Esophagus squamous epithelium (tissue), 5 donors: ENCODE results near the gene PHOSPHO1. TPM values are rescaled to one million over a fixed set of nuclear protein-coding genes. Genes with fewer than 3 reads are reported as not detected.

ENCODE experiments used
- DNase-seq: peaks from one replicate; lab custom pipeline; 2025; lab: John Stamatoyannopoulos, UW
- H3K27ac ChIP-seq, 4 donors: fragments of 200-600 bp; sonication (generic); one replicate each; pipeline ENCODE4 v1.5.1; 2016 to 2019; ENCODE audit warnings: mild to moderate bottlenecking in 1 of 4
- H3K27me3 ChIP-seq, 4 donors: fragments of 200-600 bp; sonication (generic); 1 replicate in 3 of 4; 2 replicates in 1 of 4; pipeline versions ENCODE4 v1.5.1 to v1.6.0; 2017 to 2021; ENCODE audit warnings: antibody characterized with exemption in 1 of 4
- H3K36me3 ChIP-seq, 3 donors: fragments of 200-600 bp; sonication (generic); one replicate each; pipeline ENCODE4 v1.5.1; 2016 to 2019
- H3K4me1 ChIP-seq, 3 donors: fragments of 200-600 bp; sonication (generic); one replicate each; pipeline ENCODE4 v1.5.1; 2017 to 2019
- H3K4me3 ChIP-seq, 4 donors: fragments of 200-600 bp; sonication (generic); 1 replicate in 3 of 4; 2 replicates in 1 of 4; pipeline ENCODE4 v1.5.1; 2016 to 2019; ENCODE audit warnings: mild to moderate bottlenecking in 2 of 4, moderate library complexity in 1 of 4
- H3K9me3 ChIP-seq, 3 donors: fragments of 200-600 bp; sonication (generic); one replicate each; pipeline ENCODE4 v1.5.1; 2016 to 2019
- POLR2A ChIP-seq, 4 donors: fragments of 450-650 bp; IDR thresholded peaks; one replicate each; pipeline ENCODE4 v1.6.1; 2017; ENCODE audit warnings: antibody characterized with exemption in 4 of 4, mild to moderate bottlenecking in 4 of 4, moderate library complexity in 3 of 4
- WGBS, 2 donors: methylation state at CpG; one replicate each; pipeline ENCODE4 v1.1.5; 2018; 5-methylcytosine and 5-hydroxymethylcytosine counted together
- intact Hi-C: fragments of 100-400 bp; cut with DNase I; formaldehyde crosslinking; loops from one replicate; pipeline ENCODE4 v1.15.0; 2022
- total RNA-seq, 4 donors: library from RNA; depleted of rRNA; stranded (reverse); fragments of >200 nt; gene quantifications; one replicate each; pipeline ENCODE4 v1.1.0, GENCODE V29; 2016
- TF ChIP-seq, protein P1 (sequence below), 6 experiments: fragments of 450-650 bp in 4 of 6; fragments of 200-600 bp in 2 of 6; sonication (generic) in 2 of 6; IDR thresholded peaks; one replicate each; pipeline ENCODE4 v1.5.1; 2016 to 2019; ENCODE audit warnings: antibody characterized with exemption in 6 of 6, mild to moderate bottlenecking in 4 of 6, moderate library complexity in 4 of 6
- donor health status: DM: yes; HTN: yes; CAD: no.

Gene PHOSPHO1
- total RNA-seq, 4 donors from 2014 or later: 0.38 to 2.4 TPM; not detected in 2

DNA sequence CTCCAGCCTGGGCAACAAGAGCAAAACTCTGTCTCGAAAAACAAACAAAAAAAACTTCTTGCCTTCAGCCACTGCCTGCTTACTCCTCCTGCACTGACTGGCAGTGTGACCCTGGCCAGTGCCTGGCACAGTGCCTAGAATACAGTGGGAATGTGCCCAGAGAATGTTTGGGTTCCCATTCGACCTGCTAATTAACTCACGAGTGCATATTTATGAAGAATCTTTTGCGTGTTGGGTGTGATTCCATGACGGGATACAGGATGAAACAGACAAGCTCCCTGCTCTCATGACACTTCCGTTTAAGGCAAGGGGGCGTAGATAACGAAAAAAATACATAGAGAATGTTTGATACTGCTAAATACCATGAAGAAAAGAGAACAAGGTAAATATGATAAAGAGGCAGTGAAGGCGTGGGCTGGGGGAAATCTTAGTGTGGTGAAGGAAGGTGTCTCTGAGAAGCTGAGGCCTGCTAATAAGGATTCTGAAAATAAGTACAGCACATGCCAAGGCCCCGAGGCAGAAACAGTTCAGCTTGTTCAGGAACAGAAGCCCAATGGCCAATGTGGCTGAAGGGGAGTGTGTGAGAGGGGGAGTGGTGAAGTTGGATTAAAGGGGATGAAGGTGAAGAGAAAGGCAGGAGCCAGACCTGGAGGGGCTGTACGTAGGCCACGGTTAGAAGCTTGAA lies 15.8 kb downstream of the PHOSPHO1 start:
- 40 to 52% methylated on average over 12 of the region's 12 CpGs for WGBS, 2 donors
- H3K4me1 ChIP-seq: peaks cover 12 to 74% (median 15%) of the 10 kb centered on the region in 3 donors
- DNase-seq: no peak
- peak overlapping the region in 1 of 4 donors; percentile 46 for H3K4me3 ChIP-seq
- TF ChIP-seq, protein P1, sequence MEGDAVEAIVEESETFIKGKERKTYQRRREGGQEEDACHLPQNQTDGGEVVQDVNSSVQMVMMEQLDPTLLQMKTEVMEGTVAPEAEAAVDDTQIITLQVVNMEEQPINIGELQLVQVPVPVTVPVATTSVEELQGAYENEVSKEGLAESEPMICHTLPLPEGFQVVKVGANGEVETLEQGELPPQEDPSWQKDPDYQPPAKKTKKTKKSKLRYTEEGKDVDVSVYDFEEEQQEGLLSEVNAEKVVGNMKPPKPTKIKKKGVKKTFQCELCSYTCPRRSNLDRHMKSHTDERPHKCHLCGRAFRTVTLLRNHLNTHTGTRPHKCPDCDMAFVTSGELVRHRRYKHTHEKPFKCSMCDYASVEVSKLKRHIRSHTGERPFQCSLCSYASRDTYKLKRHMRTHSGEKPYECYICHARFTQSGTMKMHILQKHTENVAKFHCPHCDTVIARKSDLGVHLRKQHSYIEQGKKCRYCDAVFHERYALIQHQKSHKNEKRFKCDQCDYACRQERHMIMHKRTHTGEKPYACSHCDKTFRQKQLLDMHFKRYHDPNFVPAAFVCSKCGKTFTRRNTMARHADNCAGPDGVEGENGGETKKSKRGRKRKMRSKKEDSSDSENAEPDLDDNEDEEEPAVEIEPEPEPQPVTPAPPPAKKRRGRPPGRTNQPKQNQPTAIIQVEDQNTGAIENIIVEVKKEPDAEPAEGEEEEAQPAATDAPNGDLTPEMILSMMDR (IDR thresholded peaks at IDR 0.05): no peak
- no peak for TF ChIP-seq POLR2A (IDR thresholded peaks at IDR 0.05)
- H3K9me3 ChIP-seq: no peaks in the 10 kb centered on the region
- peaks cover 0 to 33% (median 0%) of the 10 kb centered on the region in 4 donors for H3K27me3 ChIP-seq
- intact Hi-C loops: no loop called here
- H3K36me3 ChIP-seq: no peaks in the 10 kb centered on the region
- peak overlapping the region in 2 of 4 donors; percentile 45 to 54 for H3K27ac ChIP-seq

DNA sequence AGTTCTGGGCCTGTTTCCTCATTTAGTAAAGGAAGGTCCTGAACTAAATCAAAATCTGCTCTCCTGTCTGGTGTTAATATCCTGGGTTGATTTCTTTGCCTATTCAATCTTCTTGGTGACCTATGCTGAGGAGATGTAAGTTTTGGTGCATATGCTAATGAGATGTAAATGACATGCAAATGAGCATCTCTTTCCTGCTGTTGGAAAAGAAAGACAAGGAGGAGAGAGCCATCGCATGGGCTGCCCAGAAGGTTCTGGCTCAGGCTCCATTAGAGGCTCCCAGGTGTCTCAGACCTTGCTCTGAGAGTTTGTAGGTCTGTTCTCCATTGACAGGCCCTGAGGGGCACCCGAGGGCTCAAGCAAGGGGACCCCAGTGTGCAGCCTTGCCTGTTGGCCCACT lies 16.7 kb downstream of the PHOSPHO1 start:
- TF ChIP-seq, protein P1 (IDR thresholded peaks at IDR 0.05): no peak
- TF ChIP-seq POLR2A (IDR thresholded peaks at IDR 0.05): no peak
- intact Hi-C loops: no loop called here
- Histone ChIP-seq H3K27me3 (peaks cover 0 to 33% (median 0%) of the 10 kb centered on the region in 4 donors), H3K36me3 (no peaks in the 10 kb centered on the region), H3K4me3 (peak overlapping the region in 2 of 4 donors; percentile 46 to 65), H3K9me3 (no peaks in the 10 kb centered on the region), H3K4me1 (peaks cover 15 to 74% (median 20%) of the 10 kb centered on the region in 3 donors), H3K27ac (peak overlapping the region in 3 of 4 donors; percentile 39 to 56 (median 54))
- no peak for DNase-seq
- WGBS, 2 donors: 67 to 73% methylated on average over 2 of the region's 2 CpGs

DNA sequence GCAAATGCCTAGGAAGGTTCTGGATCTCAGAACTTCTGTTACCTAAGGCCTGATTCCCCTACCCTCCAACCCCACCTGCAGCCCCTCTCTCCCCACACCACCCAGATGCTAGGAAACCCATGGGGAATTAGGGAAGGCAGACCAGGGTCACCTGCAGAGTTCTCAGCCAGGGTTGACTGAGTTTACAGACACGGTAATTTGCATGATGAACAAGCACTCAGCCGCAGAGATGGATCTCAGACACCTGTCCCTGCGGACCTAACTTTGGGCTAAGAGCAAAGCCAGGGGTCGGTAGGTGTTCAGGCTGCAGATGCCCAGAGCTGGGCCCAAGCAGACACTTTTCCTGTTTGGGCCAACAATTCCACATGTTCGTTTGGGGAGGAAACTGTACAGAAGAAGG lies 17.2 kb downstream of the PHOSPHO1 start:
- Histone ChIP-seq H3K36me3 (no peaks in the 10 kb centered on the region), H3K27ac (peak overlapping the region in 1 of 4 donors; percentile 6), H3K4me1 (peaks cover 15 to 72% (median 23%) of the 10 kb centered on the region in 3 donors), H3K9me3 (no peaks in the 10 kb centered on the region), H3K4me3 (peak overlapping the region in 2 of 4 donors; percentile 46 to 65), H3K27me3 (peaks cover 0 to 35% (median 0%) of the 10 kb centered on the region in 4 donors)
- intact Hi-C loops: no loop called here
- 29 to 57% methylated on average over 1 to 4 of the region's 5 CpGs for WGBS, 2 donors
- no peak for DNase-seq
- TF ChIP-seq, protein P1 (IDR thresholded peaks at IDR 0.05): no peak
- TF ChIP-seq POLR2A (IDR thresholded peaks at IDR 0.05): no peak

DNA sequence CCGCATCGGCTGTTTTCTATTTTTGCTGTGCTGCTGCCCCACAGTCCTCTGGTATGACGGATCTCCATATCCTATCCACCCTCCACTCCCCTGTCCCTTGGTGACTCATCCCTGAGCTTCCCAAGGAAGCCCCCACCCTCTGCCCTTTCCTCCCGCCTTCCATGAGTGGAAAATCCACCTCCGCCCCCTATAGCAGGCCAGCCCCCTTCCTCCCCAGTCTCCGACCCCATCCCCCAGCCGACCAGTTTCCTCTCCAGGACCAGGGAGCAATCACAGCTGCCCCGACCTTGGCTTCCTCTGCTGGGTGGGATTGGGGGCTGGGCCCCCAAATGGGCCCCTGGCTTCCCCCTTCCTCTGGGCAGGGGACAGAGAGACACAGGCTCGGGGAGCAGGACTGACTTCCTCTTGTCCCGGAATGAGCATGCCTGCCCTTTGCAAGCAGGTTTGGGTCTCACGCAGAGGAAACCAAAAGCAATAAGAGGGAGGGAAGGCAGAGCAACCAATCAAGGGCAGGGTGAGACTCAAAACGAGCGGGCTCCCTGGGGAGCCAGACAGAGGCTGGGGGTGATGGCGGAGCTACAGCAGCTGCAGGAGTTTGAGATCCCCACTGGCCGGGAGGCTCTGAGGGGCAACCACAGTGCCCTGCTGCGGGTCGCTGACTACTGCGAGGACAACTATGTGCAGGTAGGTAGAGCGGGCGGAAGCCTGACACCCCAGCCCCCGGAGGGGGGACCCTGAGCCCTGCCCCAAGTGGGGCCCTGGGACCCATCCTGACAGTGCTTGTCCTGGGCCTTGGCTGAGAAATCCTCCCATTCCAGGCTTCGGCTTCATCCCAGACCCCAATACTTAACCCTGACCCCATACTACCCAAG lies 20.2 kb downstream of the PHOSPHO1 start, which contains the start of the genes ABI3 and GNGT2:
TSS of gene ABI3 (plus strand) at position 550 of the 872 bp plus-strand sequence. CDS start at position 568, 18 bp downstream.
TSS of gene GNGT2 (minus strand) at position 417 of the 872 bp plus-strand sequence. CDS start 3,152 bp downstream, outside the sequence.
- Histone ChIP-seq H3K9me3 (no peaks in the 10 kb centered on the region), H3K36me3 (no peaks in the 10 kb centered on the region), H3K4me1 (peaks cover 0 to 45% (median 11%) of the 10 kb centered on the region in 3 donors), H3K27me3 (peaks cover 0 to 51% (median 0%) of the 10 kb centered on the region in 4 donors), H3K4me3 (peak within 1 kb of the TSS; percentile 25 to 65 (median 46)), H3K27ac (peak within 1 kb of the TSS; percentile 66 to 85 (median 78))
- intact Hi-C loops: no loop called here
- DNase-seq: no peak
- TF ChIP-seq, protein P1 (IDR thresholded peaks at IDR 0.05): no peak
- TF ChIP-seq POLR2A (IDR thresholded peaks at IDR 0.05): peak in 2 of 4 donors; percentile 50 to 80
- WGBS, 2 donors: 31 to 44% methylated on average over 12 to 14 of the region's 22 CpGs
